ENCODE measurements around the gene TENT5C. TPM values are rescaled to one million over a fixed set of nuclear protein-coding genes. Genes with fewer than 3 reads are reported as not detected.
"Not testable (repeated sequence)": the region's sequence is repeated elsewhere in the genome, so short reads cannot be mapped to it uniquely, and the experiment has no call there.

The TENT5C gene
- total RNA-seq, 1 experiment from 2014 or later = 1.4 TPM

DNA sequence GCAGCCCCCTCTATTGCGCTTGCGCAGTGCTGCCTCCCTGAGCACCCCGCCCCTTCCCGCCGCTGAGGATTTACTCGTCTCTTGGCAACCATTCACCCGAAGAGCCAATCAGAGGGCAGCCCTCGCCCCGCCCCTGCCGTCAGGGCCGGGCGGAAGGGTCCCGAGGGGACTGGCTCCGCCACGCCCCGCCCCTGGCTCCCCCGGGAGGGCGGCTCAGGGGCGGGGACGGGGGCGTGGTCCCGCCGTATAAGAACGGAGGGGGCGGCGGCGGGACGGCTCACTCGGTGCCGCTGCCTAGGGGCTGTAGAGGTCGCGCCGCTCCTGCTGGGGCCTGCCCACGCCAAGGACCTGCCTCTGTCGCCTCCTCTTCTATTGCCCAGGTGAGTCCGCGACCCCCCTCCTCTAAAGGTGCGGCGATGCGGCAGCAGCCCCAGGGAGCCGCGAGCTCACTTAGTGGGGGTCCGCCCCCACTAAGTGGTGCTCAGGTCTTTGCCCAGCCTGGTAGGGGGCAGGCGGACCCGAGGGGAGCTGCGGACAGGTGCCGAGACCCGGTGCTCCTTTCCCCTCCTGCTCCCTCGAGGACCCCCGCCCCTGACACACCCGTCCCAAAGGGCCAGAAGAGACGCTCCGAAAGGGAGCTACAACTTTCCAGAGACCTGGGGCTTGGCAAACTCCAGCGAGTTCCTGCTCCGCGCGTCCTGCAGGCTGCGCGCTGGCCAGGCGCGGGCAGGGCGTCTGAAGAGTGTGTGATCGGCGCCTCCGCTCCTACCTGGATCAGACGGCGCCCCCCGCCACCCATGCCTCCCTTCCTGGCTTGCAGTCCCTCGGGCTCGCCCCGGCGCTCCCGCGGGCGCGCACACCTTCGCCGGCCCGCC, at the start of gene TENT5C (continued):
- TF ChIP-seq JUN (CRISPR knock-in tag; IDR thresholded peaks at IDR 0.05) (no peak), MXD4 (CRISPR knock-in tag; IDR thresholded peaks at IDR 0.05; ENCODE audit: borderline replicate concordance) (no peak), PRRX2 (CRISPR knock-in tag; IDR thresholded peaks at IDR 0.05) (no peak), TEAD4 (CRISPR knock-in tag; IDR thresholded peaks at IDR 0.05) (no peak)

GRCh38 chr1:117556341-117556740, 49.5 kb upstream of the TENT5C start:
- ChIA-PET CTCF (interaction anchor here (1.6 kb wide), 1 partner anchor 202 kb away, joined by 4 read pairs; no protein-coding TSS in a partner anchor), POLR2A (no interaction called here)
- Mint-ChIP-seq H3K27me3 (ENCODE audit: low read depth) (peaks cover 4% of the 10 kb centered on the region), H3K4me1 (no peaks in the 10 kb centered on the region), H3K36me3 (peaks cover 26% of the 10 kb centered on the region), H3K4me3 (no peak overlapping the region), H3K27ac (no peak overlapping the region), H3K9me3 (peaks cover 46% of the 10 kb centered on the region)
- ATAC-seq (no peak), DNase-seq (ENCODE audit: low spot score) (no peak)
- no peak for TF ChIP-seq HMGXB4 (CRISPR knock-in tag; IDR thresholded peaks at IDR 0.05)

GRCh38 chr1:117556976-117557375, 48.9 kb upstream of the TENT5C start:
- peaks cover 4% of the 10 kb centered on the region for H3K27me3 Mint-ChIP-seq (ENCODE audit: low read depth)
- H3K36me3 Mint-ChIP-seq = peaks cover 26% of the 10 kb centered on the region
- ATAC-seq (no peak), DNase-seq (ENCODE audit: low spot score) (no peak)
- H3K4me3 Mint-ChIP-seq = no peak overlapping the region
- no peaks in the 10 kb centered on the region for H3K4me1 Mint-ChIP-seq
- no peak overlapping the region for H3K27ac Mint-ChIP-seq
- TF ChIP-seq MYBL2 (CRISPR knock-in tag; IDR thresholded peaks at IDR 0.05) (no peak), CREM (CRISPR knock-in tag; IDR thresholded peaks at IDR 0.05) (no peak), FOXP1 (CRISPR knock-in tag; IDR thresholded peaks at IDR 0.05; ENCODE audit: borderline replicate concordance) (no peak), KAT7 (CRISPR knock-in tag; IDR thresholded peaks at IDR 0.05; ENCODE audit: borderline replicate concordance) (no peak)
- peaks cover 46% of the 10 kb centered on the region for H3K9me3 Mint-ChIP-seq
- ChIA-PET POLR2A (no interaction called here), CTCF (interaction anchor here (1.6 kb wide), 1 partner anchor 201 kb away, joined by 4 read pairs; no protein-coding TSS in a partner anchor)

GRCh38 chr1:117558451-117558850, 47.4 kb upstream of the TENT5C start:
- H3K27me3 Mint-ChIP-seq (ENCODE audit: low read depth); ATAC-seq; CTCF ChIA-PET; H3K4me3 Mint-ChIP-seq; DNase-seq (ENCODE audit: low spot score); H3K4me1 Mint-ChIP-seq; POLR2A ChIA-PET; H3K27ac Mint-ChIP-seq: not testable (repeated sequence)
- Mint-ChIP-seq H3K9me3 (peaks cover 37% of the 10 kb centered on the region), H3K36me3 (peaks cover 21% of the 10 kb centered on the region)

DNA sequence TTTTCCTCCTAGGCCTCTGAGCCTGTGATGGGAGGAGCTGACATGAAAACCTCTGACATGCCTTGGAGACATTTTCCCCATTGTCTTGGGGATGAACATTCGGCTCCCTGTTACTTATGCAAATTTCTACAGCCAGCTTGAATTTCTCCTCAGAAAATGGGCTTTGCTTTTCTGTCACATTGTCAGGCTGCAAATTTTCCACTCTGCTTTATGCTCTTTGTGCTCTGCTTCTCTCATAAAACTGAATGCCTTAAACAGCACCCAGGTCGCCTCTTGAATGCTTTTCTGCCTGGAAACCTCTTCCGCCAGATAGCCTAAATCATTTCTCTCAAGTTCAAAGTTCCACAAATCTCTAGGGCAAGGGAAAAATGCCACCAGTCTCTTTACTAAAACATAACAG, 46.7 kb upstream of the TENT5C start:
- ChIA-PET POLR2A (no interaction called here), CTCF (no interaction called here)
- peaks cover 4% of the 10 kb centered on the region for H3K27me3 Mint-ChIP-seq (ENCODE audit: low read depth)
- no peak for DNase-seq (ENCODE audit: low spot score)
- no peak for ATAC-seq
- no peaks in the 10 kb centered on the region for H3K4me1 Mint-ChIP-seq
- H3K36me3 Mint-ChIP-seq = peaks cover 21% of the 10 kb centered on the region
- no peak overlapping the region for H3K27ac Mint-ChIP-seq
- no peak overlapping the region for H3K4me3 Mint-ChIP-seq
- peaks cover 36% of the 10 kb centered on the region for H3K9me3 Mint-ChIP-seq
- no peak for TF ChIP-seq NR2C2 (CRISPR knock-in tag; IDR thresholded peaks at IDR 0.05)
- no peak for TF ChIP-seq NFE2L1 (CRISPR knock-in tag; IDR thresholded peaks at IDR 0.05)
- no peak for TF ChIP-seq E2F4 (CRISPR knock-in tag; IDR thresholded peaks at IDR 0.05; ENCODE audit: borderline replicate concordance, low read depth)
- no peak for TF ChIP-seq ELF4 (CRISPR knock-in tag; IDR thresholded peaks at IDR 0.05; ENCODE audit: low read depth)
- no peak for TF ChIP-seq FOXK1 (CRISPR knock-in tag; IDR thresholded peaks at IDR 0.05)
- no peak for TF ChIP-seq TP53 (CRISPR knock-in tag; IDR thresholded peaks at IDR 0.05)
- no peak for TF ChIP-seq HMGA2 (CRISPR knock-in tag; IDR thresholded peaks at IDR 0.05)
- no peak for TF ChIP-seq FOXP1 (CRISPR knock-in tag; IDR thresholded peaks at IDR 0.05; ENCODE audit: borderline replicate concordance)
- no peak for TF ChIP-seq NR3C1 (CRISPR knock-in tag; conservative IDR thresholded peaks at IDR 0.05; ENCODE audit: low read depth)
- no peak for TF ChIP-seq ZNF396 (CRISPR knock-in tag; IDR thresholded peaks at IDR 0.05; ENCODE audit: borderline replicate concordance)
- TF ChIP-seq SP1 (CRISPR knock-in tag; conservative IDR thresholded peaks at IDR 0.05) = no peak
- no peak for TF ChIP-seq GRHL2 (CRISPR knock-in tag; IDR thresholded peaks at IDR 0.05; ENCODE audit: insufficient replicate concordance, severe bottlenecking)
- no peak for TF ChIP-seq RELA (CRISPR knock-in tag; IDR thresholded peaks at IDR 0.05; ENCODE audit: borderline replicate concordance)
- no peak for TF ChIP-seq ZBTB43 (CRISPR knock-in tag; IDR thresholded peaks at IDR 0.05)
- no peak for TF ChIP-seq MYBL2 (CRISPR knock-in tag; IDR thresholded peaks at IDR 0.05)
- TF ChIP-seq ESRRA (CRISPR knock-in tag; IDR thresholded peaks at IDR 0.05; ENCODE audit: borderline replicate concordance) = no peak
- no peak for TF ChIP-seq ZNF263 (CRISPR knock-in tag; IDR thresholded peaks at IDR 0.05; ENCODE audit: low read depth)
